Activated CD8-positive, alpha-beta memory T cell treated with anti-CD3 and anti-CD28 coated beads, Interleukin-2, amount 50 U/mL, for 24 hours (primary cell): ENCODE results near the gene LRRC8B.

Experiments used
- DNase-seq: peaks from one replicate; pipeline ENCODE4 v3.0.0-alpha.2; 2020; ENCODE audit errors: extremely low read depth

The LRRC8B gene

GRCh38 chr1:89547563-89548116 is 23.0 kb downstream of the LRRC8B start:
- DNase-seq: no peak

GRCh38 chr1:89548122-89548857 is 23.7 kb downstream of the LRRC8B start:
- no peak for DNase-seq

GRCh38 chr1:89550995-89551394 is 26.4 kb downstream of the LRRC8B start:
- DNase-seq: no peak

GRCh38 chr1:89552471-89553081 is 27.9 kb downstream of the LRRC8B start:
- no peak for DNase-seq

GRCh38 chr1:89553157-89553556 is 28.5 kb downstream of the LRRC8B start:
- DNase-seq: no peak

- no peak for DNase-seq
Observed at GRCh38 chr1:89555550-89555949, 30.9 kb downstream of the LRRC8B start.

- no peak for DNase-seq
Observed at GRCh38 chr1:89556726-89557444, 32.3 kb downstream of the LRRC8B start.

GRCh38 chr1:89557445-89557825 is 32.8 kb downstream of the LRRC8B start:
- no peak for DNase-seq

GRCh38 chr1:89557956-89558355 is 33.3 kb downstream of the LRRC8B start:
- DNase-seq: no peak

GRCh38 chr1:89563957-89564604 is 39.5 kb downstream of the LRRC8B start:
- no peak for DNase-seq

- no peak for DNase-seq
Observed at GRCh38 chr1:89565521-89565920, 40.9 kb downstream of the LRRC8B start.

- no peak for DNase-seq
Observed at GRCh38 chr1:89566761-89567174, 42.1 kb downstream of the LRRC8B start.

- no peak for DNase-seq
Observed at GRCh38 chr1:89567797-89568196, 43.2 kb downstream of the LRRC8B start.

GRCh38 chr1:89573410-89573809 is 48.8 kb downstream of the LRRC8B start:
- DNase-seq: no peak

- DNase-seq: no peak
Observed at GRCh38 chr1:89574621-89575020, 50.0 kb downstream of the LRRC8B start.

GRCh38 chr1:89575207-89575606 is 50.6 kb downstream of the LRRC8B start:
- no peak for DNase-seq

- no peak for DNase-seq
Observed at GRCh38 chr1:89576013-89576412, 51.4 kb downstream of the LRRC8B start.

GRCh38 chr1:89578151-89578550 is 53.5 kb downstream of the LRRC8B start:
- DNase-seq: no peak

- DNase-seq: no peak
Observed at GRCh38 chr1:89578946-89579684, 54.5 kb downstream of the LRRC8B start.

GRCh38 chr1:89580036-89580435 is 55.4 kb downstream of the LRRC8B start:
- no peak for DNase-seq

- no peak for DNase-seq
Observed at GRCh38 chr1:89581859-89582258, 57.2 kb downstream of the LRRC8B start.
